Skeletal muscle tissue (tissue), 4 donors: Measurements from ENCODE around the gene PDPK1. TPM values are rescaled to one million over a fixed set of nuclear protein-coding genes. Genes with fewer than 3 reads are reported as not detected.
A peak's percentile ranks its signal among the peaks of the same experiment; 100 is the strongest.

Experiments
- H3K27ac ChIP-seq: one replicate; pipeline ENCODE4 v1.7.0; 2013; ENCODE audit warnings: mild to moderate bottlenecking, low read depth, low read length, inconsistent platforms
- H3K27me3 ChIP-seq, 3 donors: one replicate each; pipeline ENCODE4 v1.7.0; 2013; ENCODE audit warnings: low read length in 3 of 3; ENCODE audit not compliant: control insufficient read depth in 3 of 3, insufficient read depth in 3 of 3
- H3K36me3 ChIP-seq, 3 donors: one replicate each; pipeline ENCODE4 v1.7.0; 2013; ENCODE audit warnings: low read length in 3 of 3; ENCODE audit not compliant: control insufficient read depth in 3 of 3, insufficient read depth in 3 of 3
- H3K4me1 ChIP-seq, 3 donors: one replicate each; pipeline ENCODE4 v1.7.0; 2013; ENCODE audit warnings: low read length in 3 of 3, mild to moderate bottlenecking in 3 of 3; ENCODE audit not compliant: control insufficient read depth in 3 of 3, insufficient read depth in 3 of 3
- H3K4me3 ChIP-seq, 3 donors: one replicate each; pipeline ENCODE4 v1.7.0; 2013; ENCODE audit warnings: low read length in 3 of 3
- H3K9ac ChIP-seq, 3 donors: one replicate each; pipeline ENCODE4 v1.7.0; 2013; ENCODE audit warnings: low read length in 3 of 3, mild to moderate bottlenecking in 3 of 3, moderate library complexity in 2 of 3, low read depth in 1 of 3
- H3K9me3 ChIP-seq, 3 donors: one replicate each; pipeline ENCODE4 v1.7.0; 2013; ENCODE audit warnings: low read length in 3 of 3; ENCODE audit not compliant: control insufficient read depth in 3 of 3
- total RNA-seq: library from RNA; depleted of rRNA; stranded (reverse); fragments of >200 nt; gene quantifications from one replicate; pipeline ENCODE4 v1.2.3, GENCODE V29; 2014
- donor health status: Osteomylitis.

PDPK1 gene
- total RNA-seq, 1 donor from 2014 or later = 18.3 TPM

- Histone ChIP-seq H3K4me1 (peaks cover 62 to 77% (median 67%) of the 10 kb centered on the region in 3 donors), H3K27me3 (no peaks in the 10 kb centered on the region), H3K27ac (peak overlapping the region; percentile 98), H3K9me3 (no peaks in the 10 kb centered on the region), H3K36me3 (peaks cover 0 to 9% (median 9%) of the 10 kb centered on the region in 3 donors), H3K4me3 (peak overlapping the region; percentile 81 to 87 (median 85)), H3K9ac (peak overlapping the region; percentile 88 to 91 (median 91))
Measured at GRCh38 chr16:2515180-2515851, 22.5 kb upstream of the PDPK1 start.

DNA sequence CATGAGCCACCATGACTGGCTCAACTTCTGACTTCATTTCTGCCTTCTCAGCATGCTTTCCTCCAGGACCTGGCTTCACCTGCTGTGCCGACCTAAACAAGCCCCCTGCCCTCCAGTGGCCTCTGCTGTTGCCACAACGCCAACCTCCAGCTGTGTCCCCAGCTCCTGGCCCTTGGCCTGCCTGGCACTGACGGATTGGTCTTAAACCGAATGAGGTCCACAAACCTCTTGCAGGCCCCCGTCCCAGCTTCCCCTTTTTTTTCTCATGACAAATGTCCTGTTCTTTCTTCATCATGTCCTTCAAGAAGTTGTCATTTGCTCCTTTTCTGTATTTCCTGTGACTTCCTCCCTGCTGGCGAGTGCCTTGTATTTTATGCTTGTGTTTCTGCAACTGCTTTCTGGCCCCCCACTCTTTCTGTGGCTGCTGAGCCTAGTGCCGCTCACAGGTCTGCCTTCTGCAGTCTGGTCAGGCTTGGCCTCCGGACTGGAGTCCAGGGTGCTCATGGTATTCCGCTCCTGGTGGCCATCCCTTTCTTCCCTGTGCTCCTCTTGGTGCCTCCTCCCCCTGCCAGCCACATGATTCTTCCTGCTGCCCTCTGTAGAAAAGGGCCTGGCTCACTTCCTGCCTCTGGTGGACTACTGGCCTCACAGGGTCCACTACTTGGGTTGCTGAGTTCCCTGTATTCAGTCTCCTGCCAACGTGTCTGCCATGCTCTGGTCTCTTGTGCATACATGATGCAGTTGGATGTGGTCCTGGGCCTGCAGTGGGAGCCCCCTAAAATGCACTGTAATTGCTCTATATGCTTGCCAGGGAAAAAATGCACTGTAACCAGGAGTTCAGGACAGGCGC lies 21.2 kb upstream of the PDPK1 start:
- H3K27me3 ChIP-seq = no peaks in the 10 kb centered on the region
- H3K27ac ChIP-seq = peak overlapping the region; percentile 98
- H3K4me1 ChIP-seq = peaks cover 71 to 82% (median 73%) of the 10 kb centered on the region in 3 donors
- H3K9ac ChIP-seq = peak overlapping the region; percentile 50 to 88 (median 74)
- H3K9me3 ChIP-seq = no peaks in the 10 kb centered on the region
- H3K4me3 ChIP-seq = peak overlapping the region; percentile 56 to 81 (median 61)
- peaks cover 2 to 9% (median 9%) of the 10 kb centered on the region in 3 donors for H3K36me3 ChIP-seq

- peaks cover 63 to 68% (median 65%) of the 10 kb centered on the region in 3 donors for H3K4me1 ChIP-seq
Measured at GRCh38 chr16:2517954-2518605, 19.7 kb upstream of the PDPK1 start.

DNA sequence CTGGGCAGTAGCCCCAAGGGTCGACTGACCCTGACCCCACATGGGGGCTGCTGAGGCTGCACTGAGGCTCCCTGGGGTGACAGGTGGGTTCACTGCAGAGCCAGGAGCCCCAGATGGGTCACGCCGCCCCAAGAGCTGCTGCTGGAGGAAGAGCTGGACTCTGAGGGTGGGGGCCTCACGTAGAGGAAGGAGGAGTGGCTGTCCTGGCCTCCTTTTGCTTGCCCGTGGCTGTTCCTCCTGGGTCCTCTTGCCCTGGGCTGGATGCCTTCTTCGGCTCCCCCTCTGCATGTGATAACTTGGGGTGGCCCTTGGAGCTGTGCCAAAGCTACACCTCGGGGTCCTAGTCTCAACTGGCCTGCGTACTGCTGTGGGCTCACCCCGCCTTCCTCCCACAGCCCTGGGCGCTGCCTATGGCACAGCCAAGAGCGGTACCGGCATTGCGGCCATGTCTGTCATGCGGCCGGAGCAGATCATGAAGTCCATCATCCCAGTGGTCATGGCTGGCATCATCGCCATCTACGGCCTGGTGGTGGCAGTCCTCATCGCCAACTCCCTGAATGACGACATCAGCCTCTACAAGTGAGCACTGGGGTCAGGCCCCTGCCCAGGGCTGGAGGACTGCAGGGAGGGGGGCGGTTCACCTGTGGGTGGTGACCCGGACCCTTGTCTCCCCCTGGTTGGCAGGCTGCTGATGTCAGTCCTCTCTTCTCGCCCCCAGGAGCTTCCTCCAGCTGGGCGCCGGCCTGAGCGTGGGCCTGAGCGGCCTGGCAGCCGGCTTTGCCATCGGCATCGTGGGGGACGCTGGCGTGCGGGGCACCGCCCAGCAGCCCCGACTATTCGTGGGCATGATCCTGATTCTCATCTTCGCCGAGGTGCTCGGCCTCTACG lies 18.8 kb upstream of the PDPK1 start:
- Histone ChIP-seq H3K4me3 (peak overlapping the region in 2 of 3 donors; percentile 29 to 51), H3K27me3 (no peaks in the 10 kb centered on the region), H3K27ac (peak overlapping the region; percentile 98), H3K9ac (peak overlapping the region; percentile 62 to 74 (median 72)), H3K36me3 (peaks cover 10 to 20% (median 16%) of the 10 kb centered on the region in 3 donors), H3K4me1 (peaks cover 61 to 72% (median 62%) of the 10 kb centered on the region in 3 donors), H3K9me3 (no peaks in the 10 kb centered on the region)

More at GRCh38 chr16:2517954-2518605, 19.7 kb upstream of the PDPK1 start:
- H3K9me3 ChIP-seq = no peaks in the 10 kb centered on the region
- H3K27me3 ChIP-seq = no peaks in the 10 kb centered on the region
- no peak overlapping the region for H3K4me3 ChIP-seq
- H3K27ac ChIP-seq = peak overlapping the region; percentile 98
- H3K9ac ChIP-seq = peak overlapping the region; percentile 42 to 74 (median 72)
- H3K36me3 ChIP-seq = peaks cover 2 to 10% (median 10%) of the 10 kb centered on the region in 3 donors

DNA sequence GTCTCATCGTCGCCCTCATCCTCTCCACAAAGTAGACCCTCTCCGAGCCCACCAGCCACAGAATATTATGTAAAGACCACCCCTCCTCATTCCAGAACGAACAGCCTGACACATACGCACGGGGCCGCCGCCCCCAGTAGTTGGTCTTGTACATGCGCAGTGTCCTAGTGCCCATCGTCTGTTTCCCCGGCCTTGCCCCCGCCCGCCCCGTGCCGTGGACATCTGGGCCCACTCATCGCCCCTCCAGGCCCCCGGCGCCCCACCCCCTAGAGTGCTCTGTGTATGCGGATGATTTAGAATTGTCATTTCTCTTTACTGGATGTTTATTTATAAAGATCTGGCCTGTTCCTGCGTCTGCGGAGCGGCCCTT lies 18.1 kb upstream of the PDPK1 start:
- H3K9me3 ChIP-seq = no peaks in the 10 kb centered on the region
- peaks cover 59 to 71% (median 61%) of the 10 kb centered on the region in 3 donors for H3K4me1 ChIP-seq
- peak overlapping the region; percentile 98 for H3K27ac ChIP-seq
- H3K4me3 ChIP-seq = peak overlapping the region; percentile 52 to 70 (median 58)
- H3K27me3 ChIP-seq = no peaks in the 10 kb centered on the region
- peak overlapping the region; percentile 40 to 74 (median 62) for H3K9ac ChIP-seq
- H3K36me3 ChIP-seq = peaks cover 15 to 25% (median 19%) of the 10 kb centered on the region in 3 donors

DNA sequence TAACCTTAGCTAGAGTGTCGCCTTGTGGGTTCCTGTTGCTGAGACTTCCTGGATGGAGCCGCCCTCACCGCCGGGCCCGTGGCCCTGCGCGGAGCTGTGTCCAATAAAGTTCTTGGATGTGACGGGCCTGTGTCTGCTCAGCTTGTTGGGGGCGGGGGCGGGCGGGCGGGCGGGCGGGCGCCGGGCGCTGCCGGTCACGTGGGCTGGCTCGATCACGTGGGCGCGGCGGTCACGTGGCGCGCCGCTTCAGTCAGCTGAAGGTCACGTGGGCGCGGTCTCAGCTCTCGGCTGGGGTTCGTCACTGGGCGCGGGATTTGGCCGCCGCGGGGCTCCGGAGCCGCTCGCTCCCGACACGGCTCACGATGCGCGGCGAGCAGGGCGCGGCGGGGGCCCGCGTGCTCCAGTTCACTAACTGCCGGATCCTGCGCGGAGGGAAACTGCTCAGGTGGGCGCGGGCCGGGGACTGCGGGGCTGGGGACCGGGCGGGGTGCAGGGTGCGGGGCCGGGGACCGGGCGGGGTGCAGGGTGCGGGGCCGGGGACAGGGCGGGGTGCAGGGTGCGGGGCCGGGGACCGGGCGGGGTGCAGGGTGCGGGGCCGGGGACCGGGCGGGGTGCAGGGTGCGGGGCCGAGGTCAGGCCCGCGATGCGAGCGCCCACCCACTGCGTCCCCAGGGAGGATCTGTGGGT lies 17.6 kb upstream of the PDPK1 start, which contains the start of gene AMDHD2:
TSS of gene AMDHD2 (plus strand) at position 275 of the 687 bp plus-strand sequence. CDS start at position 363, 88 bp downstream.
- Histone ChIP-seq H3K36me3 (peaks cover 16 to 26% (median 19%) of the 10 kb centered on the region in 3 donors), H3K27ac (peak within 1 kb of the TSS; percentile 98), H3K4me1 (peaks cover 54 to 66% (median 55%) of the 10 kb centered on the region in 3 donors), H3K4me3 (peak within 1 kb of the TSS; percentile 72 to 76 (median 73)), H3K9ac (peak within 1 kb of the TSS; percentile 76 to 83 (median 78)), H3K27me3 (no peaks in the 10 kb centered on the region), H3K9me3 (no peaks in the 10 kb centered on the region)

GRCh38 chr16:2520784-2521531 lies 16.9 kb upstream of the PDPK1 start:
- Histone ChIP-seq H3K36me3 (peaks cover 17 to 26% (median 21%) of the 10 kb centered on the region in 3 donors), H3K27me3 (no peaks in the 10 kb centered on the region), H3K9me3 (no peaks in the 10 kb centered on the region), H3K4me1 (peaks cover 47 to 58% (median 48%) of the 10 kb centered on the region in 3 donors), H3K4me3 (peak overlapping the region; percentile 72 to 76 (median 73)), H3K27ac (peak overlapping the region; percentile 47), H3K9ac (peak overlapping the region; percentile 76 to 83 (median 78))

- Histone ChIP-seq H3K9ac (no peak overlapping the region), H3K4me3 (no peak overlapping the region), H3K27ac (no peak overlapping the region), H3K27me3 (no peaks in the 10 kb centered on the region), H3K4me1 (peaks cover 18 to 30% (median 20%) of the 10 kb centered on the region in 3 donors), H3K36me3 (peaks cover 31 to 32% (median 32%) of the 10 kb centered on the region in 3 donors), H3K9me3 (no peaks in the 10 kb centered on the region)
Measured at GRCh38 chr16:2523801-2524231, 14.0 kb upstream of the PDPK1 start.
